GM21526 (cell line): ENCODE results near the gene DVL3.
A peak's percentile ranks its signal among the peaks of the same experiment; 100 is the strongest.

ENCODE experiments used
- ATAC-seq: cut with Tn5 transposase; IDR thresholded peaks from one replicate; pipeline ENCODE4 v1.9.1; 2021; ENCODE audit warnings: moderate library complexity; ENCODE audit not compliant: unreplicated experiment, low FRiP score

DVL3 gene

DNA sequence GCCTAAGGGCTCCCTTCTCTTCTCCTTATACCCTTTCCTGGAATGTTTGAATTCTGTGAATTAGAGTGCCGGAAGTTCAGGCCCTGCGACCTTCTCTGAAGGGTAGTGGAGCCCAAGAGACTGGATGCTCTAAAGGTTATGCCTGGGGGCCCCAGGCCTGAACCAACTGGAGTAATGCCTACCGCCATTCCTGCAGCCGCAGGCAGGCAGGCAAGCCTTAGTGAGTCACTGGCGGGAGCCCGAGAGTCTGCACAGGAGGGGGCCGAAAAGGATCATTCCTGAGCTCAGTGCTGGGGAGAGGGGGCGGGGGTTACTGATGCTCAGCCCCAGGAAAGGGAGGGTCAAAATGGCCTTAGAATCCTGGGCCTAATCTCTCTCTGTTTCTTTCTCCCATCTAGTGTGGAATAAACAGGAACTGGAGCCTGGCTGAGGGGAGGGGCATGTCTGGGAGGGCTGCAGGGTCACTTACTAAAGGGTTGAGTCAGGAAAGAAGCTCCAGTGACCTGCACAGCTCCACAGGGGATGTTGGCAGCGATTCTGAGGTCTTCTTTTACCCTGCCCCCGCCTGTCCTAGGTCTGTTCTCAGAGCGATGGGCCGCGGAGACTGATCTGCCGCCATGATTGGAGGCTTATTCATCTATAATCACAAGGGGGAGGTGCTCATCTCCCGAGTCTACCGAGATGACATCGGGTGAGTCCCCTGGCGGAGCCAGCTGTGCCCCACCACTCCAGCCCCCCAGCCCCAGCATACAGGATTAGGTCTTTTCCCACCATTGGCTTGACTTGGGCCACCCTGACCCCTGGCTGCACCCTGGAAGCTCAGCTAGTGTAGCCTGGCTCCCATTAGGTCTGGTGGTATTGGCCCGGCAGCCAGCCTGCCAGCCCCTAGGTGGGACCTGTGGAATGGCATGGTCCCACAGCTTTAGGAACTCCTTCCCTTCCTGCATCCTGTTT, 21.5 kb downstream of the DVL3 start:
- no peak for ATAC-seq

DNA sequence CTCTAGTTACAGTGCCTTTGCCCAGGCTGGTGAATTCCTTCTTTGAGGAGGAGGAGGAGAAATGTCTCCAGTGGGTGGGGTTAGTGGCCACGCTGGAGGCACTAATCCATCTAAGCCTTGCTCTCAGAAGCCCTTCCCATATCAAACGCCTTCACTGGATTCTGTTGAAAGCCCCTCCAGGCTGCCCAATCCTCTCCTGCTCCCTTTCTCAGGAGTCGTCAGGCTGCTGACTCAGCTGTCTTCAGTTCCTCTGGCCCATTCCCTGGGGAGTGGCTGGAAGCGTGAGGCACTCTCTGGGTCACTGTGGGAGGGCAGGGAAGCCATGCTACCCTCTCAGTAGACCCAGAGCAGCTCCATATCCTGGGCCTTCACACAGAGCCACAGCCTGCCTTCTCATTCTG, 22.2 kb downstream of the DVL3 start:
- ATAC-seq, result no peak

DNA sequence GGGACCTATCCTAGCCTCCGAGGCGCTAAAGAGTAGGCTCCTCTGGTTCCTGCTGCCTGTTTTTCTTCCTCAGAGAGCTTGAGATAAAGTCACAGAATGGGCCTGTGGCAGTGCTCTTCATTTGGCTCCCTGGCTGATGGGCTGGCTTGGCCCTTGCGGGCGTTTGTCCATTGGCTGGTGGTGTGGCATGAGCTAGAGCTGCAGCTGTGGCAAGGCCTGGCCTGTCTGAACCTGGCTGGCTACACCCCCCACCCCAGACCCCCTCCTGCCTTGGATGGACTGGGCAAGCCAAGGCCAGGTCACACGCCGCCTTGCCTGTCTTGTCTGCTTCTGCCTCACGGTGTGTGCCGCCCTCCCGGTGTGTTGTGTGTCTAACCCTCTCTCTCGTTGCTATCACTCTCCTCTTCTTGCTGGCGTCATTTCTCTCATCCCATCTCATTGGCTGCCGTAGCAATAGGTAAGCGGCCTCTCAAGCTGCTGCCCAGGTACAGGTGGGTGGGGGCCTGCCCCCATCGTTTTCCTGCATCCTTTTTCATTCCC, 22.7 kb downstream of the DVL3 start:
- ATAC-seq, result no peak

DNA sequence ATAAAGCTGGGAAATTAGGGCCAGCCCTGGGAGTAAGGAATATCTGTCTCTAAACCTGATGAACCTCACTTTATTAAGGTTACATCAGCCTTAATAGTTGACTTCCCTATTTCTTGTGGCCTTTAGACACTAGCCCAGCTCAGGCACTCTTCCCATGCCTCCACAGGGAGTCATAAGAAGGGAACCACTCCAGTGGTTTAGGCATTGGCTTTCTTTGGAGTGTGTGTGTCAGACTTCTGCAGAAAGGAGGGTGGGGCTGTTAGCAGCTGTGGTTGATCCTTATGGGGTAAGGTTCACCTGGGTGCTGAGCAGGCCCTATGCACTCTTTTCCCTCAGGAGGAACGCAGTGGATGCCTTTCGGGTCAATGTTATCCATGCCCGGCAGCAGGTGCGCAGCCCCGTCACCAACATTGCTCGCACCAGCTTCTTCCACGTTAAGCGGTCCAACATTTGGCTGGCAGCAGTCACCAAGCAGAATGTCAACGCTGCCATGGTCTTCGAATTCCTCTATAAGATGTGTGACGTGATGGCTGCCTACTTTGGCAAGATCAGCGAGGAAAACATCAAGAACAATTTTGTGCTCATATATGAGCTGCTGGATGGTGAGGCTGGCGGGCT, 23.5 kb downstream of the DVL3 start:
- ATAC-seq, result no peak

DNA sequence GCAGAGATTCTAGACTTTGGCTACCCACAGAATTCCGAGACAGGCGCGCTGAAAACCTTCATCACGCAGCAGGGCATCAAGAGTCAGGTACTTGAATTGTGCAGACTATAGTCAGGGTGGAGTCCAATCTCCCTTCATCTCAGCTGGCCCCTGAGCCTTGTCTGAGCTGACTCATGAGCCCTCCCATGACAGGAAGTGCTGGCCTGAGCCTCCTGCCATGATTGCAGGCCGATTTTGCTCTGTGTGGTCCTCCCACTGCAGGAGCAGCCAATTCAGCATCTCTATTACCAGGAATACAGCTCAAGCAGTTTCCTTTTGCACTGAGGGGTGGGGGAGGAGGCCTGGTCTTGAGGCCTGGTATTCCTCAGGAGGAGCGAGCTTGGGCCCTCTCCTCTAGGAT, 25.0 kb downstream of the DVL3 start:
- no peak for ATAC-seq

DNA sequence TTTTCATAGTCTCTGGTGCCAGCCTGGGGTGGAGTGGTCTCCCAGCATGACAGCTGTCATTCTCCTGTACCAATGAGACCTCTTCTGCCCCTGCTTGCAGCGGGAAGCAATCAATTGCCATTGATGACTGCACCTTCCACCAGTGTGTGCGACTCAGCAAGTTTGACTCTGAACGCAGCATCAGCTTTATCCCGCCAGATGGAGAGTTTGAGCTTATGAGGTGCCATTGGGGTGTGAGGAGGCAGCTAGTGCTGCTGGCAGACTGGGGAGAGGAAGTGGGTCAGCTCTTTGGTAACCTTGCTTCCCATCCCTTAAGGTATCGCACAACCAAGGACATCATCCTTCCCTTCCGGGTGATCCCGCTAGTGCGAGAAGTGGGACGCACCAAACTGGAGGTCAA, 26.4 kb downstream of the DVL3 start:
- ATAC-seq, result no peak

DNA sequence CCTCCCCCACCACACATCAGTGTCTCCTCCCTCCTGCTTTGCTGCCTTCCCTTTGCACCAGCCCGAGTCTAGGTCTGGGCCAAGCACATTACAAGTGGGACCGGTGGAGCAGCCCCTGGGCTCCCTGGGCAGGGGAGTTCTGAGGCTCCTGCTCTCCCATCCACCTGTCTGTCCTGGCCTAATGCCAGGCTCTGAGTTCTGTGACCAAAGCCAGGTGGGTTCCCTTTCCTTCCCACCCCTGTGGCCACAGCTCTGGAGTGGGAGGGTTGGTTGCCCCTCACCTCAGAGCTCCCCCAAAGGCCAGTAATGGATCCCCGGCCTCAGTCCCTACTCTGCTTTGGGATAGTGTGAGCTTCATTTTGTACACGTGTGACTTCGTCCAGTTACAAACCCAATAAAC, 28.5 kb downstream of the DVL3 start:
- no peak for ATAC-seq

DNA sequence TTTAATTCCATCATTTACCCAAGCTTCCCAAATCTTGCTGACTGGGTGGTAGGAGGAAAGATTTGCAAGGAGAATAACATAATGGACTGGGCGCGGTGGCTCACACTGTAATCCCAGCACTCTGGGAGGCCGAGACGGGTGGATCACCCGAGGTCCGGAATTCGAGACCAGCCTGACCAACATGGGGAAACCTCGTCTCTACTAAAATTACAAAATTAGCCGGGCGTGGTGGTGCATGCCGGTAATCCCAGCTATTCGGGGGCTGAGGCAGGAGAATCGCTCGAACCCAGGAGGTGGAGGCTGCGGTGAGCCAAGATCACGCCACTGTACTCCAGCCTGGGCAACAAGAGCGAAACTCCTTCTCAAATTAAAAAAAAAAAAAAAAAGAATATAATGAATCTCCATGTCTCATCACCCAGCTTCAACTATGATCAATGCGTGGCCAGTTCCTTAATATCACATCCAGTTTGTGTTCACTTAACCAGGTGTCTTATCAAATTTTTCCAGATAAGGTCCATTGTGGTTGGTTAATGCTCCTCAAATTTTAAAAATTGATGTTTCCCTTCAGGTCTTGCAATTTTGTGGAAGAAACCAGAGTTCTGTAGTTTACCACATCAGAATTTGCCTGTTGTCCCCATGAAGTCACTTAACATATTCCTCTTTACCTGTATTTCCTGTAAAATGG, 29.5 kb downstream of the DVL3 start:
- no peak for ATAC-seq

DNA sequence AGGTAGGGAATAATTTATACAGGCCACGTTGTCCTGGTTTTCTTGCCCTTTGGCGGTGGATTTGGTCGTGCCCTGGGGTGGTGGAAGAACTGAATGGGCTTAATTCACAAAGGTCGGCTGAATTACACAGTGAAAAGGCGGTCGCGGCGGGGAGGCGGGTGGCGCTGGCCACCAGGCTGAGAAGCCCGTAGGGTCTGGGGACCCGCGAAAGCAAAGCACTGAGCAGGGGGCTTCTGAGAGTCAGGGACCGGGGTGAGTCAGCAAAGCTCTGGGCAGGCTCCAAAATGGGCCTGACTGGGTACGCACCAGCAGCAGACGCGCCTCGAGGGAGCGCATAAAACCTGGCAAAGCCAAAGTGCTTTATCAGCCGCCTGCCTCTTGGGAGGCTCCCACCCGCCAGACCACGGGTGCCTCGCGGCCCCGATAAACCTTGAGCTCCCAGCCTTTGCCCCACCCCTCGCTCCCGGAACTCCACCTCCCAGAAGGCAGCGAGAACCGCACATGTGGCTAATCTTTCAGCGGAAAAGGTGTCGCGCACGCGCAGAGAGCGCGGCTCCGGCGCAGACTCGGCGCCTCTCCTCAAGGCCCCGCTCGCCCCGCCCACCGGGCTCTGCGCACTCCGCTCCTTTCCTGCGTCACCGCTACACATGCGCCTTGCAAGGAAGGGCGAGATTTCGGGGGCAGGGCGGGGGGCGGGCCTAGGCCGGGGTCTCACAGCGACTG, 30.4 kb downstream of the DVL3 start:
- peak; percentile 81 for ATAC-seq

DNA sequence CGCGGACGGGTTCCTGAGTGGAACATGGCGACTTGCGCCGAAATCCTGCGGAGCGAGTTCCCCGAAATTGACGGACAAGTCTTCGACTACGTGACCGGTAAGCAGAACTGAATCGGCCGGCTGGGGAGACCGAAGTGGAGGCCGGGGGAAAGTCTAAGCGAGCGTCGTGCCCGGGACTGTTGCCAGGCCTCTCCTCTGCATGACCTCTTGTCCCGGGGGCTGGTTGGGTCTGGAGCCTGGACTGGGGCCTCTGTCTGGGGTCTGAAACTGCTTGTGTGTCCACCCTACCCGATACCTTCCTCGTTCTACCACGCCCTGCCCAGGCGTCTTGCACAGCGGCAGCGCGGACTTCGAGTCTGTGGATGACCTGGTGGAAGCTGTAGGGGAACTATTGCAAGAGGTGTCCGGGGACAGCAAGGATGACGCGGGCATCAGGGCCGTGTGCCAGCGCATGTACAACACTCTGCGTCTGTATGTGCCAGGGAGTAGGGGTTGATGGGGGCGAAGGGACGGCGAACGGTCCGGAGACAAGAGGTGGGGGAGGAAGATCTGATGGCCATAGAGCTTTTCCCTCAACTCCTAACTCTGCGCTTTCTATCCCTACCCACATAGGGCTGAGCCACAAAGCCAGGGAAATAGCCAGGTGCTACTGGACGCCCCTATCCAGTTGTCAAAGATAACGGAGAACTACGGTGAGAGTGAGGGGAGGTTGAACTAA, 31.2 kb downstream of the DVL3 start, which contains the start of gene ABCF3:
TSS of gene ABCF3 (plus strand) at position 16 of the 718 bp plus-strand sequence. CDS start at position 25, 9 bp downstream.
- peak; percentile 25 for ATAC-seq

DNA sequence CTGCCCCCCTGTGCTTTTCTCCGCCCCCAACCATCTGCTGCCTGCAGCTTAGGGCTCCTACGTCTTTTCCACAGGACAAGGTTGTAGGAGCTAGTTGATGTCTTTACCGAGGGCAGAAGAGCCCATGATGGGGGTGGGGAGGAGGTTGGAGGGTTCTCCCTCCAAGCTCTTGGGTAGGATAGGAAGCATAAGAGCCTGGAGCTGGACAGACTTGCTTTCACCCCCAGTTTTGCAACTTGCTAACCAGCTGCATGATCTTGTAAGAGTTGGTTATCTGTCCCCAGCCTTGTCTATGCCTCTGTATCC, 31.7 kb downstream of the DVL3 start:
- no peak for ATAC-seq

DNA sequence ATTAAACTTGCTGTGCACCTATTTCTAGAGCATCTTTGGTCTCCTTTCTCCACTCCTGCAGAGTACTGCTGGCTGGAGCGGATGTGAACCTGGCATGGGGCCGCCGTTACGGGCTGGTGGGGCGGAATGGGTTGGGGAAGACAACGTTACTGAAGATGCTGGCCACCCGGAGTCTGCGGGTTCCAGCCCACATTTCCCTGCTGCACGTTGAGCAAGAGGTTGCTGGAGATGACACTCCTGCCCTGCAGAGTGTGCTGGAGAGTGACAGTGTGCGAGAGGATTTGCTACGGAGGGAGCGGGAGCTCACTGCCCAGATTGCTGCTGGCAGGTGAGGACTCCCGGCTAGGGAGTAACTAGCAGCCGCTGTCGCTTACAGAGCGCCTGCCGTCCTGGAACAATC, 32.9 kb downstream of the DVL3 start:
- ATAC-seq, result no peak

DNA sequence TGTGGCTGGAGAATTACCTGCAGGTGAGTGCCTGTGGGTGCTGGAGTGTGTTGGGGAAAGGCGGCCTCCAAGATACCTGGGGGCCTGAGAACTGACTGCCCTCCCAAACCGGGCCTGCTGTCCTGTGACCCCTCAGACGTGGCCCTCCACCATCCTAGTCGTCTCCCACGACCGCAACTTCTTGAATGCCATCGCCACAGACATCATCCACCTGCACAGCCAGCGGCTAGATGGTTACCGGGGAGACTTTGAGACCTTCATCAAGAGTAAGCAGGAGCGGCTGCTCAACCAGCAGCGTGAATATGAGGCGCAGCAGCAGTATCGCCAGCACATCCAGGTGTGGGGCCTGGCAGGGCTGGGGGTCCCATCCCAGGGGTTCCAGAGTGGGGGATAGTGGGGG, 34.2 kb downstream of the DVL3 start:
- no peak for ATAC-seq

DNA sequence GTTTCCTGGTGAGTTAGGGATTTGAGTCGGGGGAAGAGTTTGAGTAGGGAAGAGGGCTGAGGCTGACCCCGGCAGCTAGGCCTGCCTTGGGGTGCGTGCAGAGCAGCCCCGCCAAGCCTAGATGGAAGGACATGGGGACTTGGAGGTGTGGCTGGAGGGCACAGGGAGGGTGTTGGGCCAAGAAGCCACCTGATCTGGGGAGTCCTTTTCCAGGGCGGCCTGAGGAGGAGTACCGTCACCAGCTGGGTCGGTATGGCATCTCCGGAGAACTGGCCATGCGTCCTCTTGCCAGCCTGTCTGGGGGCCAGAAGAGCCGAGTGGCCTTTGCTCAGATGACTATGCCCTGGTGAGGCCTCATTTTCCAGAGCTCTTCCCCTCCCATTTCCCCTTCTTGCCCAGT, 37.7 kb downstream of the DVL3 start:
- ATAC-seq, result no peak

DNA sequence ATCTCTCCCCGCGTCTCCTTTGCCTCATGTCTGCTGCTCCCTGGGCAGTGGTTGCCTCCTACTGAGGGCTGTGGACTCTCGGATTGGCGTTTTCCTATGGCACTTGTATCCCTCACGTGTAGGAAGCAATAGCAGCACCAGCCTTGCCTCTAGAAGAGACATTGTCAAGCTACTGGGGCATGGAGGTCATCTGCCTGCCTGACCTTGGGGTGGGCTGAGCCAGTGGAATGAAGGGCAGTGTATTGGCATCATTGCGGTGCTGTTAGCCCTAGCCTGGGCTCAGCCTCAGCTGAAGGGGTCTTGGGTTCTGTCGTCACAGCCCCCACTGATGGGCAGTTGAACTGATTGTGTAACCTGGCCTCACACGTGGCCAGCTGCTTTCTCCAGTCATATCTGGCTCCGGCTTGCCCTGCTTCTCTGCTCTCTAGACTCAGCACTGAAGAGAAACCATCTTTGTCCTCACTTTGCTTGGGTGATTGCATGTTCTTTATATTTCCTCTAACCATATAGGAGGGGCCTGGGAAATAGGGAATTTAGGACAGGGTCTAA, 38.9 kb downstream of the DVL3 start:
- no peak for ATAC-seq

DNA sequence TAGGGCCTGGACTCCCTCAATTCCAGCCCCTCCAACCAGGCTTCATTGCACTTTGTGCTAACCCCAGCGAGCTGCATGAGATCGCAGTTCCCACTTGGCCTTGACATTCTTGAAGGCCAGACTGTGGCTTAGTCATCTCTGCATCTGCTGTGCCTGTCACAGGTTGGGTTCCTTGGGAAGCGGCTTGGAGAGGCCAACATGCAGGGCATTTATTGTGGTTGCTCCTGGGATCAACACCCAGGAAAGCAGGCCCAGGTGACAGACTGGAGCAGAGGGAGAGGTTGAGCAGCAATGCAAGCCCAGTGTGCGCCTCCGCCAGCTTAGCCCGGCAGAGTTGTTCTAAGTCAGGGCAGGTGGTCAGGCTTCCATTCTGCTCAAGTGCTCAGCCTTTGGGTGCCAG, 41.4 kb downstream of the DVL3 start:
- ATAC-seq, result no peak

DNA sequence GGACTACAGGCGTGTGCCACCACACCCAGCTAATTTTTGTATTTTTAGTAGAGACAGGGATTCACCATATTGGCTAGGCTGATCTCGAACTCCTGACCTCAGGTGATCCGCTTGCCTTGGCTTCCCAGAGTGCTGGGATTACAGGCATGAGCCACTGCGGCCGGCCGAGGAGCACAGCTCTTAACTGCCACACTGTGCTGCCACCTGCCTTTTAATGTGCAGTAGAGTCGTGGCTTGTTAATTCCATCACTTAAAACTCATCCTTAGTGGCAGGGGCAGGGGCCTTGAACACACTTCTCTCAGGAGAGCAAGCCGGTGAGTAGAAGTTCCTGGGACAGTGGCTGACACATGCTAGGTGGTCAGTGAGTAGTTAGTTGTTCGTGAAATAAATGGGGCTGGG, 43.3 kb downstream of the DVL3 start:
- ATAC-seq, result no peak

DNA sequence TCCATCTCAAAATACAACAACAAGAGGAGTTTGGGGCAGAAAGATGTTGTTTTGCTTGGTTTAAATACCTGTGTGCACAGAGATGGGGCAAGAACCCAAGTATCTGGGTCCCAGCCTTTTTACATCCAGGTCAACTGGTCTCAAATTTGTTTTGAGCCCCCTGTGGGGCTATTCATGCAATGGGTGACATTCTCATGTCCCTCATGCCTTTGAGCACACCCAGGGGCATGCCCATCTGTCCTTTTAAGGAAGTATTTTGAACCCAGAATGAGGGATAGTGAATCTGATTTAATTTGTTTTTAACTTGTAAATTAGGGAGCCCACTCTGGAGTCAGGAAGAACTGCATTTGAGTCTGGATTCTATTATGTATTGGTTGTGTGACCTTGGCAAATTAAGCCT, 45.6 kb downstream of the DVL3 start:
- no peak for ATAC-seq

DNA sequence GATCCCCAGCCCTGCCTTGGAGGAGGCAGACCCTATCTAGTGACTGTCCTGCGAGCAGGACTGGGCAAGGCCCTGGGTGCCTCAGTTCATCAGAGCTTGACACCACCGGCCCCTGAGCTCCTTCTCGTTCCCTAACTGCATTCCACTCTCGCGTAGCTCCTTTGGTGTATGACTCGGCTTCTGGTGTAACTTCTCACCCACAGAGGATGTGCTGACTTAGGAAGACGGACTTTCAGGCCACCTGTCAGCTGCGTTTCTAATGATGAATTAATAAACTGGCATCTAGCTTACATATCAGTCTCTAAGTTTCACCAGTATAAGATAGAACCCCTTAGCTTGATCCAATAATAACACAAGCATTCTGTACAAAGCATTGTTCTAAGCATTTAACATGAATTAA, 48.3 kb downstream of the DVL3 start:
- ATAC-seq, result no peak
